Prostate gland (tissue), 2 donors: ENCODE data around the gene MPHOSPH9.

Experiments used
- CTCF ChIP-seq, 4 experiments: fragments of 200-600 bp in 2 of 4; fragments of 450-650 bp in 2 of 4; sonication (generic) in 2 of 4; IDR thresholded peaks; 1 replicate in 3 of 4; 2 replicates in 1 of 4; pipeline ENCODE4 v1.5.1; 2016 to 2019; ENCODE audit warnings: antibody characterized with exemption in 4 of 4, mild to moderate bottlenecking in 2 of 4, moderate library complexity in 2 of 4
- POLR2A ChIP-seq: fragments of 450-650 bp; IDR thresholded peaks from one replicate; pipeline ENCODE4 v1.6.1; 2016; ENCODE audit warnings: antibody characterized with exemption, mild to moderate bottlenecking

- TF ChIP-seq CTCF (IDR thresholded peaks at IDR 0.05) (no peak), POLR2A (no peak)
Measured at GRCh38 chr12:123200414-123200813, 32.5 kb downstream of the MPHOSPH9 start.
